Measurements from ENCODE around the gene CHTF8. TPM values are rescaled to one million over a fixed set of nuclear protein-coding genes. Genes with fewer than 3 reads are reported as not detected.

The CHTF8 gene
- total RNA-seq, 1 donor from 2014 or later = 47.4 TPM

- TF ChIP-seq CTCF (conservative IDR thresholded peaks at IDR 0.05; ENCODE audit: low read depth, low read length) = no peak
- no peak for DNase-seq (ENCODE audit: low read depth)
- H3K4me3 ChIP-seq (ENCODE audit: low read depth, low read length) = no peak overlapping the region
These were observed 37.4 kb upstream of the CHTF8 start for GRCh38 chr16:69169607-69170352.

- no peak for TF ChIP-seq CTCF (conservative IDR thresholded peaks at IDR 0.05; ENCODE audit: low read depth, low read length)
- H3K4me3 ChIP-seq (ENCODE audit: low read depth, low read length) = no peak overlapping the region
These were observed 36.7 kb upstream of the CHTF8 start for GRCh38 chr16:69169051-69169450.

GRCh38 chr16:69166946-69167930, 34.9 kb upstream of the CHTF8 start:
- no peak for TF ChIP-seq CTCF (conservative IDR thresholded peaks at IDR 0.05; ENCODE audit: low read depth, low read length)
- no peak for DNase-seq (ENCODE audit: low read depth)
- H3K4me3 ChIP-seq (ENCODE audit: low read depth, low read length) = no peak overlapping the region

More at GRCh38 chr16:69169051-69169450, 36.7 kb upstream of the CHTF8 start:
- no peak for DNase-seq (ENCODE audit: low read depth)

GRCh38 chr16:69166221-69166833, 33.9 kb upstream of the CHTF8 start:
- no peak for TF ChIP-seq CTCF (conservative IDR thresholded peaks at IDR 0.05; ENCODE audit: low read depth, low read length)
- DNase-seq (ENCODE audit: low read depth) = no peak
- no peak overlapping the region for H3K4me3 ChIP-seq (ENCODE audit: low read depth, low read length)

GRCh38 chr16:69165584-69165983, 33.2 kb upstream of the CHTF8 start:
- DNase-seq (ENCODE audit: low read depth) = no peak
- H3K4me3 ChIP-seq (ENCODE audit: low read depth, low read length) = no peak overlapping the region
- no peak for TF ChIP-seq CTCF (conservative IDR thresholded peaks at IDR 0.05; ENCODE audit: low read depth, low read length)

GRCh38 chr16:69160192-69160591, 27.8 kb upstream of the CHTF8 start:
- TF ChIP-seq CTCF (conservative IDR thresholded peaks at IDR 0.05; ENCODE audit: low read depth, low read length) = no peak
- no peak for DNase-seq (ENCODE audit: low read depth)
- no peak overlapping the region for H3K4me3 ChIP-seq (ENCODE audit: low read depth, low read length)

Data from epithelial cell of proximal tubule (primary cell).